ENCODE measurements around the gene CFAP46. TPM values are rescaled to one million over a fixed set of nuclear protein-coding genes. Genes with fewer than 3 reads are reported as not detected.

CFAP46 gene
- total RNA-seq, 2 experiments from 2014 or later, result 0.34 TPM; not detected in 1

GRCh38 chr10:132884041-132884440, 58.3 kb downstream of the CFAP46 start:
- H3K4me3 Mint-ChIP-seq, result no peak overlapping the region
- no peak overlapping the region for H3K27ac Mint-ChIP-seq
- no peaks in the 10 kb centered on the region for H3K9me3 Mint-ChIP-seq
- H3K36me3 Mint-ChIP-seq (ENCODE audit: low read depth), result no peaks in the 10 kb centered on the region
- ChIA-PET POLR2A (no interaction called here), CTCF (no interaction called here)
- no peaks in the 10 kb centered on the region for H3K4me1 Mint-ChIP-seq (ENCODE audit: low read depth)
- TF ChIP-seq CTCF (IDR thresholded peaks at IDR 0.05), result no peak
- peaks cover under 1% of the 10 kb centered on the region for H3K27me3 Mint-ChIP-seq
- DNase-seq (no peak), ATAC-seq (no peak)
- intact Hi-C loops (cut with micrococcal nuclease), result no loop called here

DNA sequence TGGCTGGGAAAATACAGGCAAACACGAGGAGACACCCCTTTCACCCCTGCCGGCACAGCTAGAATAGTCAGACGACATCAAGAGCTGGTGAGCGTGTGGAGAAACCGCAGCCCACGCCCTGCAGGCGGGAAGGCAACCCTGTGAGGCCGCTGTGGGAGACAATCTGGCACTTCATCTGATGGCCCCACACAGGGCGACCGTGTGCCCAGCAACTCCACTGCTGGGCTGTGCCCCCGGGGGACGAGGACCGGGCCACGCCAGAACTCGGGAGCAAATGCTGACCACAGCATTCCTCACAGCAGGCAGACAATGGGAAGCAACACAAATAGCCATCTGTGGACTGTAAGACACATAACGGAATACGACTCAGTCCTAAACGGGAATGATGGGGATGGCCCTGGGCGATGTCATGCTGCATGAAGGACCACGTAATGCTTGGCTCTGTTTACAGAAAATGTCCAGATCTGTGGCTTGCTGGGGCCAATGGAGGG, 58.9 kb downstream of the CFAP46 start:
- no peak overlapping the region for H3K4me3 Mint-ChIP-seq
- DNase-seq, result no peak
- POLR2A ChIA-PET, result no interaction called here
- CTCF ChIA-PET, result no interaction called here
- ATAC-seq, result no peak
- no peaks in the 10 kb centered on the region for H3K9me3 Mint-ChIP-seq
- TF ChIP-seq CTCF (IDR thresholded peaks at IDR 0.05), result no peak
- no peak overlapping the region for H3K27ac Mint-ChIP-seq
- H3K4me1 Mint-ChIP-seq (ENCODE audit: low read depth), result no peaks in the 10 kb centered on the region
- H3K36me3 Mint-ChIP-seq (ENCODE audit: low read depth), result no peaks in the 10 kb centered on the region
- intact Hi-C loops (cut with micrococcal nuclease), result no loop called here
- peaks cover 2% of the 10 kb centered on the region for H3K27me3 Mint-ChIP-seq

DNA sequence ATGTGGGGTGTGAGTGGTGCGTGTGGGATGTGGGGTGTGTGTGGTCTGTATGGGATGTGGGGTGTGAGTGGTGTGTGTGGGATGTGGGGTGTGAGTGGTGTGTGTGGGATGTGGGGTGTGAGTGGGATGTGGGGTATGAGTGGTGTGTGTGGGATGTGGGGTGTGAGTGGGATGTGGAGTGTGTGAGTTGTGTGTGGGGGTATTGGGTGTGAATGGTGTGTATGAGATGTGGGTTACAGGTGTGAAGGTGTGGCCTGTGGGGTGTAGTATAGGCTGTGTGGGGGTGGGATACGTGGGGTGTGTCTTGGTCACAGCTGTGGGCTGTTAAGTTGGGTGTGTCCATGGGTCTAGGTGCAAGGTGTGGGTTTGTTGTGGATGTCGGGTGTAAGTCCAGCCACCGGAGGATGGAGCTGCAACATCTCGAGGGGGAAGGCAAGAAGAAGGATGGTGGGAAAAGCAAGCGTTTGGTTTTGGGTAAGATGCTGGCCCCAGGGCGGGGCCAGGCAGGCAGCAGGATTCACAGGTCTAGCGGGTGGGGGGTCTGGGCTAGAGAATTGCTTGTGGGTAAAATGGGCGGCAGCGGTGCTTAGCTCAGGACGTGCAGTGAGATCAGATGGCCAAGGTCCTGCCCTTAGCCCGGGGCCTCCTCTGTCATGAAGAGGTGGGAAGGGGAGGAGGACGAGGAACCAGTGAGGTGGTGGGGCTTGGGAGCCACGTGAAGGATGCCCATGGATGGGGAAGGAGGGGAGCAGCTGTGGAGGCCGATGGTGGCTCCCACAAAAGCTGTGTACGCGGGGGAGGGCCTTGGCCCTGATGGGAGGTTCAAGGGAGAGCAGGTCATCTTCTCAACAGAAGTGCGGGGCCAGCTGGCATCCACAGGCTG, 60.1 kb downstream of the CFAP46 start:
- TF ChIP-seq CTCF (IDR thresholded peaks at IDR 0.05), result no peak
- ATAC-seq (no peak), DNase-seq (no peak)
- ChIA-PET POLR2A (no interaction called here), CTCF (no interaction called here)
- H3K4me1 Mint-ChIP-seq (ENCODE audit: low read depth), result no peaks in the 10 kb centered on the region
- no peaks in the 10 kb centered on the region for H3K9me3 Mint-ChIP-seq
- H3K27me3 Mint-ChIP-seq, result peaks cover 3% of the 10 kb centered on the region
- no peaks in the 10 kb centered on the region for H3K36me3 Mint-ChIP-seq (ENCODE audit: low read depth)
- no peak overlapping the region for H3K4me3 Mint-ChIP-seq
- no peak overlapping the region for H3K27ac Mint-ChIP-seq
- intact Hi-C loops (cut with micrococcal nuclease), result no loop called here

DNA sequence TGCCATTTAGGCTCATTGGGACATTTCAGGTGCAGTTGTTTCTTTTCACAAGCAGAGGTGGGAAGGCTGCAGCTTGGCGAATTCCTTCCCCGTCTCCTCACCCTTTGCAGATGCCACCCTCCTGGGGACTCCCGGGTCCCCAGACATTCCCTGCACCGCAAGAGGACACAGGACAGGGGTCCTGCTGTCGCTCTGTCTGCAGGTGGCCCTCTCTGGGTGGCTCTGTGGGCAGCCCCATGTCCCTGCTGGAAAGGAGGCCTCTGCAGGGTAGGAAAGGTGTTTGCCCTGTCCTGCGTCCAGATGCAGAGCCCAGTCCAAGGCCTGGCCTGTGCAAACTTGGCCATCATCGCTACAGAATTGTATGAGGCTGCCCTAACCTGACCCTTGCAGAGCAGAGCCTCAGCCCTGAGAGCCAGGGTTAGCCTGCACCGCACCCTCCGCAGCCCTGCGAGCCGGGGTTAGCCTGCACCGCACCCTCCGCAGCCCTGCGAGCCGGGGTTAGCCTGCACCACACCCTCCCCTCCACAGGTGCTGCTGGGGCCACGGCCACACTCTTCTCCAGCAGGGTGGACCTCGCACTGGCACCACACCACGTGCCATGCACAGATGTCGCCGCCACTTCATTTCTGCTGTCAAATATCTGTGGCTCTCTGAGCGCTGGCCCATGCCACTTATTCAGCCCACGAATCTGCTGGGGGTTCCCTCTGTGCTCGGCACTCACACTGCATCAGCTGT, 61.0 kb downstream of the CFAP46 start:
- ChIA-PET CTCF (no interaction called here), POLR2A (no interaction called here)
- Mint-ChIP-seq H3K27ac (no peak overlapping the region), H3K4me1 (ENCODE audit: low read depth) (no peaks in the 10 kb centered on the region), H3K9me3 (no peaks in the 10 kb centered on the region), H3K27me3 (peaks cover 3% of the 10 kb centered on the region), H3K36me3 (ENCODE audit: low read depth) (no peaks in the 10 kb centered on the region), H3K4me3 (no peak overlapping the region)
- intact Hi-C loops (cut with micrococcal nuclease), result no loop called here
- ATAC-seq (no peak), DNase-seq (no peak)
- no peak for TF ChIP-seq CTCF (IDR thresholded peaks at IDR 0.05)

Data from activated CD8-positive, alpha-beta T cell treated with anti-CD3 and anti-CD28 coated beads for 36 hours (primary cell).